ENCODE results near the gene KDM1B. TPM values are rescaled to one million over a fixed set of nuclear protein-coding genes. Genes with fewer than 3 reads are reported as not detected.

Gene KDM1B
- total RNA-seq, 1 experiment from 2014 or later, result 47.2 TPM

- no peaks in the 10 kb centered on the region for H3K9me2 ChIP-seq (replicated peaks; ENCODE audit: insufficient read depth, low read length)
- no peak overlapping the region for H3K4me2 ChIP-seq (ENCODE audit: low read depth, low read length, poor library complexity, severe bottlenecking)
- peaks cover 92% of the 10 kb centered on the region for H3K36me3 ChIP-seq (ENCODE audit: insufficient read depth, low read length)
Measured at GRCh38 chr6:18242062-18242851, 87.0 kb downstream of the KDM1B start.

GRCh38 chr6:18243302-18243893, 88.2 kb downstream of the KDM1B start:
- Histone ChIP-seq H3K4me1 (ENCODE audit: low read length) (no peaks in the 10 kb centered on the region), H3K9me2 (replicated peaks; ENCODE audit: insufficient read depth, low read length) (no peaks in the 10 kb centered on the region), H3K4me3 (ENCODE audit: low read length) (no peak overlapping the region), H3K79me2 (ENCODE audit: low read length) (peaks cover 99% of the 10 kb centered on the region), H3K9ac (ENCODE audit: low read length) (no peak overlapping the region), H4K20me1 (ENCODE audit: insufficient read depth, low read depth, low read length) (no peaks in the 10 kb centered on the region), H3K36me3 (ENCODE audit: insufficient read depth, low read length) (peaks cover 95% of the 10 kb centered on the region), H3K4me2 (ENCODE audit: low read depth, low read length, poor library complexity, severe bottlenecking) (no peak overlapping the region), H3K27ac (ENCODE audit: low read length) (no peak overlapping the region), H3K9me3 (ENCODE audit: low read length) (no peaks in the 10 kb centered on the region), H3K27me3 (ENCODE audit: low read length) (no peaks in the 10 kb centered on the region), H2AFZ (ENCODE audit: low read length) (no peak overlapping the region)
- no peak for DNase-seq

More at GRCh38 chr6:18242062-18242851, 87.0 kb downstream of the KDM1B start:
- H3K79me2 ChIP-seq (ENCODE audit: low read length), result peaks cover 99% of the 10 kb centered on the region
- H3K9ac ChIP-seq (ENCODE audit: low read length), result no peak overlapping the region
- H4K20me1 ChIP-seq (ENCODE audit: insufficient read depth, low read depth, low read length), result no peaks in the 10 kb centered on the region
- H2AFZ ChIP-seq (ENCODE audit: low read length), result no peak overlapping the region
- no peaks in the 10 kb centered on the region for H3K9me3 ChIP-seq (ENCODE audit: low read length)
- no peak for DNase-seq
- no peaks in the 10 kb centered on the region for H3K27me3 ChIP-seq (ENCODE audit: low read length)
- no peaks in the 10 kb centered on the region for H3K4me1 ChIP-seq (ENCODE audit: low read length)
- H3K4me3 ChIP-seq (ENCODE audit: low read length), result no peak overlapping the region
- no peak overlapping the region for H3K27ac ChIP-seq (ENCODE audit: low read length)

- H4K20me1 ChIP-seq (ENCODE audit: insufficient read depth, low read depth, low read length), result peaks cover 2% of the 10 kb centered on the region; the same call in 1 of the 2 replicates
- no peaks in the 10 kb centered on the region for H3K9me2 ChIP-seq (replicated peaks; ENCODE audit: insufficient read depth, low read length)
- no peak overlapping the region for H2AFZ ChIP-seq (ENCODE audit: low read length)
- no peaks in the 10 kb centered on the region for H3K4me1 ChIP-seq (ENCODE audit: low read length)
- H3K9me3 ChIP-seq (ENCODE audit: low read length), result no peaks in the 10 kb centered on the region
- H3K27ac ChIP-seq (ENCODE audit: low read length), result no peak overlapping the region
- H3K27me3 ChIP-seq (ENCODE audit: low read length), result no peaks in the 10 kb centered on the region
- H3K36me3 ChIP-seq (ENCODE audit: insufficient read depth, low read length), result peaks cover 97% of the 10 kb centered on the region
- H3K4me2 ChIP-seq (ENCODE audit: low read depth, low read length, poor library complexity, severe bottlenecking), result no peak overlapping the region
- H3K9ac ChIP-seq (ENCODE audit: low read length), result no peak overlapping the region
- peaks cover 100% of the 10 kb centered on the region for H3K79me2 ChIP-seq (ENCODE audit: low read length)
- H3K4me3 ChIP-seq (ENCODE audit: low read length), result no peak overlapping the region
- no peak for DNase-seq
Measured at GRCh38 chr6:18244251-18244650, 89.0 kb downstream of the KDM1B start.

DNA sequence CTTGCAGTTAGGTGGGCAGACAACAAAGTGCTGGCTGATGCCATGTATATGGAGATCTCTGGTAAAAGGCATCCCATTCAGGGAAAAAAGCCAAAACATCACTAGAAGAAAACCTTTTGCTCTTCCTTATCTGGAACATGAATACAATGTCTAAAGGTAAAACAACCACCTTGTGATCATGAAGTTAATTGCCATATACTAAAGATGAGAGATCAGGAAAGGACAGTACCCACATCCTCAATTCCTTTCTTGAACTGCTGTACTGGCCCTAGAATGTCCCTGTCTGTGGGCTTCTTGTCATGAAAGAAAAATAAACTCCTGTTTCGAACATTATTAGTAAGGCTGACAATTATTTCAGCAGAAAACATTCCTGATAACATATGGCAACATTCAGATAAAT, 89.9 kb downstream of the KDM1B start:
- Histone ChIP-seq H3K9me2 (replicated peaks; ENCODE audit: insufficient read depth, low read length) (no peaks in the 10 kb centered on the region), H3K79me2 (ENCODE audit: low read length) (peaks cover 100% of the 10 kb centered on the region), H3K4me1 (ENCODE audit: low read length) (no peaks in the 10 kb centered on the region), H2AFZ (ENCODE audit: low read length) (no peak overlapping the region), H3K36me3 (ENCODE audit: insufficient read depth, low read length) (peaks cover 97% of the 10 kb centered on the region), H3K4me3 (ENCODE audit: low read length) (no peak overlapping the region), H4K20me1 (ENCODE audit: insufficient read depth, low read depth, low read length) (peaks cover 5% of the 10 kb centered on the region; the same call in 1 of the 2 replicates), H3K27me3 (ENCODE audit: low read length) (no peaks in the 10 kb centered on the region), H3K4me2 (ENCODE audit: low read depth, low read length, poor library complexity, severe bottlenecking) (no peak overlapping the region), H3K27ac (ENCODE audit: low read length) (no peak overlapping the region), H3K9ac (ENCODE audit: low read length) (no peak overlapping the region), H3K9me3 (ENCODE audit: low read length) (no peaks in the 10 kb centered on the region)
- DNase-seq, result no peak

GRCh38 chr6:18245642-18246041, 90.4 kb downstream of the KDM1B start:
- Histone ChIP-seq H3K27me3 (ENCODE audit: low read length) (no peaks in the 10 kb centered on the region), H3K36me3 (ENCODE audit: insufficient read depth, low read length) (peaks cover 91% of the 10 kb centered on the region), H3K9me2 (replicated peaks; ENCODE audit: insufficient read depth, low read length) (no peaks in the 10 kb centered on the region), H3K79me2 (ENCODE audit: low read length) (peaks cover 98% of the 10 kb centered on the region), H3K9ac (ENCODE audit: low read length) (no peak overlapping the region), H3K4me2 (ENCODE audit: low read depth, low read length, poor library complexity, severe bottlenecking) (no peak overlapping the region), H3K4me3 (ENCODE audit: low read length) (no peak overlapping the region), H3K4me1 (ENCODE audit: low read length) (no peaks in the 10 kb centered on the region), H2AFZ (ENCODE audit: low read length) (no peak overlapping the region), H3K9me3 (ENCODE audit: low read length) (no peaks in the 10 kb centered on the region), H4K20me1 (ENCODE audit: insufficient read depth, low read depth, low read length) (peaks cover 5% of the 10 kb centered on the region; the same call in 1 of the 2 replicates), H3K27ac (ENCODE audit: low read length) (no peak overlapping the region)
- no peak for DNase-seq

DNA sequence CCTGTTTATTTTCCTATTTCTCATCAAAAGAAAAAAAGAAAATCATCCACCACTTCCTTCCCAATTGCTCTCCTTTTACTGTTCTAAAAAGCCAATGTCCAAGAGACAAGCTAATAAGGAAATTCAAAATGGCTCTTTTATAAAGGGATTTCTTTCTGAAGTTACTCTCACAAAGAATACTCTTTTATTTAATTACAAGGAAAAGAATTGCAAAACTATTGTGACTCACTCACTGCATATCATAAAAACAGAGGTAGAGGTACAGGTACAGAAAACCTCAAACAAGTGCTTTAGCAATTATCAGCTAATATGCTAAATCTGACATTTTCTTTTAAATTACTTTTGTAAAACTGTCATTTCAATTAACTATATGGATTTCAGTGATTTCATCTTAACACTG, 91.0 kb downstream of the KDM1B start:
- Histone ChIP-seq H3K9ac (ENCODE audit: low read length) (no peak overlapping the region), H4K20me1 (ENCODE audit: insufficient read depth, low read depth, low read length) (peaks cover 5% of the 10 kb centered on the region; the same call in 1 of the 2 replicates), H3K27ac (ENCODE audit: low read length) (no peak overlapping the region), H3K36me3 (ENCODE audit: insufficient read depth, low read length) (peaks cover 88% of the 10 kb centered on the region), H3K4me2 (ENCODE audit: low read depth, low read length, poor library complexity, severe bottlenecking) (no peak overlapping the region), H3K9me2 (replicated peaks; ENCODE audit: insufficient read depth, low read length) (no peaks in the 10 kb centered on the region), H3K4me1 (ENCODE audit: low read length) (no peaks in the 10 kb centered on the region), H3K9me3 (ENCODE audit: low read length) (no peaks in the 10 kb centered on the region), H3K4me3 (ENCODE audit: low read length) (no peak overlapping the region), H2AFZ (ENCODE audit: low read length) (no peak overlapping the region), H3K27me3 (ENCODE audit: low read length) (no peaks in the 10 kb centered on the region), H3K79me2 (ENCODE audit: low read length) (peaks cover 98% of the 10 kb centered on the region)
- DNase-seq, result no peak

DNA sequence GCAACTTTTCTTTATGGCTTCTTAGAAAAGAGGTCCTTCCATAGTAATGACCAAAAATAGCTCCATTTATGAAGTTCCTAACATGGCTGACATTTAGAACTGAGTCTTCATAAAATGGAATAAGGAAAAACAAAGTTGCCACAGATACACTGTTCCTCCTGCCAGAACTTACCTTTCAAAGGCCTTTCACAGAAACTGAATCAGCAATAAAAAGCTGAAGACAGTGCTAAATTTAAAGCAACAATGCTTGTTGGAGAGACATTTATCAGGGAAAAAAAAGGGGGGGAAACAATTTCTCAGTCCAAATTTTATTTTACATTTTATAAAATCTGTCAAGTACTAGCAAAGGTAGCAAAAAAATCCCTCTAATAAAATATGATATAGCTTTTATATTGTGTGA, 91.8 kb downstream of the KDM1B start:
- Histone ChIP-seq H3K27ac (ENCODE audit: low read length) (no peak overlapping the region), H3K79me2 (ENCODE audit: low read length) (peaks cover 98% of the 10 kb centered on the region), H3K9me3 (ENCODE audit: low read length) (no peaks in the 10 kb centered on the region), H2AFZ (ENCODE audit: low read length) (no peak overlapping the region), H3K36me3 (ENCODE audit: insufficient read depth, low read length) (peaks cover 88% of the 10 kb centered on the region), H3K9me2 (replicated peaks; ENCODE audit: insufficient read depth, low read length) (no peaks in the 10 kb centered on the region), H3K4me3 (ENCODE audit: low read length) (no peak overlapping the region), H3K4me1 (ENCODE audit: low read length) (no peaks in the 10 kb centered on the region), H4K20me1 (ENCODE audit: insufficient read depth, low read depth, low read length) (peaks cover 5% of the 10 kb centered on the region; the same call in 1 of the 2 replicates), H3K4me2 (ENCODE audit: low read depth, low read length, poor library complexity, severe bottlenecking) (no peak overlapping the region), H3K9ac (ENCODE audit: low read length) (no peak overlapping the region), H3K27me3 (ENCODE audit: low read length) (no peaks in the 10 kb centered on the region)
- DNase-seq, result no peak

DNA sequence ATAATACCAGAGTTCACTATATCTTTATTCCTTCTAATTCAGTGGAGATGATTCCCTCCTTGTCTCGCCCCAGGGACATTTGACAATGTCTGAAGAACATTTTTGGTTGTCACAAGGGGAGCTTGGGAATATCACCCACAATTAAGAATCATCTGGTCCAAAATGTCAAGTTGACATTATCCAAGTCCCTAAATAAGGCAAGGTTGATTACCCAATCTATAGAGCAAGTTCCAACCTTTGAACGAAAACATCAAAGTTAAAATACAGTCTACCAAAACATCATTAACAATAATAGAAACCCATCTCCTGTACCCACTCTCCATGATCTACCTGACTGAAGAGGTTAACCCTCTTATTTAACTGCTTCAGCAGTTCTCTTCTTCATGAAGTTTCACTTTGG, 93.5 kb downstream of the KDM1B start:
- Histone ChIP-seq H2AFZ (ENCODE audit: low read length) (no peak overlapping the region), H3K27ac (ENCODE audit: low read length) (no peak overlapping the region), H3K79me2 (ENCODE audit: low read length) (peaks cover 98% of the 10 kb centered on the region), H3K36me3 (ENCODE audit: insufficient read depth, low read length) (peaks cover 88% of the 10 kb centered on the region), H3K4me1 (ENCODE audit: low read length) (no peaks in the 10 kb centered on the region), H3K9me3 (ENCODE audit: low read length) (no peaks in the 10 kb centered on the region), H3K9me2 (replicated peaks; ENCODE audit: insufficient read depth, low read length) (no peaks in the 10 kb centered on the region), H3K4me3 (ENCODE audit: low read length) (no peak overlapping the region), H3K4me2 (ENCODE audit: low read depth, low read length, poor library complexity, severe bottlenecking) (no peak overlapping the region), H3K27me3 (ENCODE audit: low read length) (no peaks in the 10 kb centered on the region), H4K20me1 (ENCODE audit: insufficient read depth, low read depth, low read length) (peaks cover 9% of the 10 kb centered on the region; the same call in 1 of the 2 replicates), H3K9ac (ENCODE audit: low read length) (no peak overlapping the region)
- no peak for DNase-seq
